Limb (tissue), 2 donors: Measurements from ENCODE around the gene FAM240A.

Experiments
- DNase-seq, 2 donors: peaks; one replicate each; pipeline ENCODE4 v3.0.0-alpha.2; 2016; ENCODE audit errors: extremely low spot score in 2 of 2

FAM240A gene

GRCh38 chr3:46673151-46674030 lies 61.1 kb downstream of the FAM240A start:
- peak in 1 of 2 donors; percentile 17 for DNase-seq

DNA sequence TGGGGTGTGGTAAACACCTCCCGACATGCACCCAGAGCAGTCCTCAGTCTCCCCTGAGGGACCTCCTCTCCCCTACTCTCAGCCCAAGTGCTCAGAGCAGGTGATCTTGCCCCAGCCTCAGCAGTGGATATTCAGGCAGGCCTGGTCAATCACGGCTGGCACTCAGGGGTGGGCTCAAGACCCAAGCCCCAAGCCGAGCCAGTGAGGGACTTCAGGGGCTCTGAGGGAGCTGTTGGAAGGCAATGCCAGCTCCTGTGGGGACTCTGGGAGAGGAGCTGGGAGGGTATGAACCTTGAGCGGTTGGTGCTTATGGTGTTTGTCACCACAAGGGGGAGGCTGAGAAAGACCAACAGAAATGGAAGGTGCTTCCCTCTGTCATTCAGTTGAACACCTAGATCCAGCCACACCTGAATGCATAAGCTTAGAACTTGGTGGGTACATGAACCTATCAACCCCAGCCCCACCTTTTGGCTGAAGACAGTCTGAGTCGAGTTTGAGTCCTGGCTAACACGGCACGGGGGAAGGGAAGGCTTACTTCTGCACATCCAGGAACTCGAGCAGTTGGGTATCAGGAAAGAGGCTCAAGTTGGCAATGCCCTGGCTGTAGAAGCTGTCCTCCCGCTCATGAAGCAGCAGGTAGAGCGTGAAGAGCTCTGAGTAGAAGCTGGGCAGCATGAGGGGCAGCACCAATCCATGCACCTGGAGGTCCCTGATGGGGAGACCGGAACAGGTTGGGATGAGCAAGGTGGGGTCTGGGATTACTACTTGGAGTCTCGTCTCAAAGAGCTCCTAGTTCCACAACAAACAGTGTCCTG lies 61.9 kb downstream of the FAM240A start:
- DNase-seq, result no peak

DNA sequence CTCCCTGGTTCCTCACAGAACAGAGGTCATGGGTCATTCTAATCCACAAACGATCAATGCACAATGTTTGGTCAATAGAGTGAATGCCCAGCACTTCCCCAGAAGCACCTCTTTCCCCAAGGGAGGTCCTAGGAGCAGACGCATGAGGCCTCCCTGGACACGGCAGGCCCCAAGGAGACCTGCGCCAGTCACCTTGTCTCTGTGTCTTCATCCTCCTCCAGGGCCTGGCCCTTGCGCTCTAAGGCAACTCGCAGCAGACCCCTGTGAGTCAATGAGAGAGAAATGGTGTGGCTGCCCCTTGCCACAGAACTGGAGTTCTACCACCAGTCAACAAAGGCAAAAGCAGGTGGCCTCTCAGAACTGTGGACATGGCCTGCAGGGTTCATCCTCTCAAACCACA lies 63.1 kb downstream of the FAM240A start:
- DNase-seq, result no peak
